Tibial artery (tissue), 4 donors: ENCODE measurements around the gene NOP16.

Source experiments
- DNase-seq, 2 donors: peaks; one replicate each; pipeline ENCODE4 v3.0.0-alpha.2; 2019
- H3K27ac ChIP-seq, 2 donors: fragments of 200-600 bp; sonication (generic) in 1 of 2; 1 replicate in 1 of 2; 2 replicates in 1 of 2; pipeline ENCODE4 v1.5.1; 2018 to 2019; ENCODE audit warnings: mild to moderate bottlenecking in 1 of 2
- H3K27me3 ChIP-seq, 2 donors: fragments of 200-600 bp; sonication (generic) in 1 of 2; one replicate each; pipeline versions ENCODE4 v1.5.1 to v1.6.0; 2016 to 2019
- H3K36me3 ChIP-seq, 3 donors: fragments of 200-600 bp; sonication (generic) in 2 of 3; one replicate each; pipeline ENCODE4 v1.5.1; 2016 to 2019; ENCODE audit warnings: mild to moderate bottlenecking in 2 of 3
- H3K4me1 ChIP-seq, 4 donors: fragments of 200-600 bp; sonication (generic) in 2 of 4; 1 replicate in 3 of 4; 2 replicates in 1 of 4; pipeline ENCODE4 v1.5.1; 2016 to 2019
- H3K4me3 ChIP-seq, 2 donors: fragments of 200-600 bp; sonication (generic) in 1 of 2; 1 replicate in 1 of 2; 2 replicates in 1 of 2; pipeline ENCODE4 v1.5.1; 2018 to 2019; ENCODE audit warnings: mild to moderate bottlenecking in 2 of 2
- H3K9me3 ChIP-seq, 3 donors: fragments of 200-600 bp; sonication (generic) in 1 of 3; one replicate each; pipeline ENCODE4 v1.5.1; 2016 to 2019
- intact Hi-C: fragments of 100-400 bp; cut with DNase I; formaldehyde crosslinking; loops from one replicate; pipeline ENCODE4 v1.15.0; 2023; ENCODE audit warnings: low total_unique reads
- TF ChIP-seq, protein P1 (sequence below), 2 experiments: fragments of 200-600 bp in 1 of 2; fragments of 450-650 bp in 1 of 2; IDR thresholded peaks; one replicate each; pipeline ENCODE4 v1.5.1; 2017 to 2019; ENCODE audit warnings: antibody characterized with exemption in 2 of 2, mild to moderate bottlenecking in 1 of 2, moderate library complexity in 1 of 2

The NOP16 gene, protein sequence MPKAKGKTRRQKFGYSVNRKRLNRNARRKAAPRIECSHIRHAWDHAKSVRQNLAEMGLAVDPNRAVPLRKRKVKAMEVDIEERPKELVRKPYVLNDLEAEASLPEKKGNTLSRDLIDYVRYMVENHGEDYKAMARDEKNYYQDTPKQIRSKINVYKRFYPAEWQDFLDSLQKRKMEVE

DNA sequence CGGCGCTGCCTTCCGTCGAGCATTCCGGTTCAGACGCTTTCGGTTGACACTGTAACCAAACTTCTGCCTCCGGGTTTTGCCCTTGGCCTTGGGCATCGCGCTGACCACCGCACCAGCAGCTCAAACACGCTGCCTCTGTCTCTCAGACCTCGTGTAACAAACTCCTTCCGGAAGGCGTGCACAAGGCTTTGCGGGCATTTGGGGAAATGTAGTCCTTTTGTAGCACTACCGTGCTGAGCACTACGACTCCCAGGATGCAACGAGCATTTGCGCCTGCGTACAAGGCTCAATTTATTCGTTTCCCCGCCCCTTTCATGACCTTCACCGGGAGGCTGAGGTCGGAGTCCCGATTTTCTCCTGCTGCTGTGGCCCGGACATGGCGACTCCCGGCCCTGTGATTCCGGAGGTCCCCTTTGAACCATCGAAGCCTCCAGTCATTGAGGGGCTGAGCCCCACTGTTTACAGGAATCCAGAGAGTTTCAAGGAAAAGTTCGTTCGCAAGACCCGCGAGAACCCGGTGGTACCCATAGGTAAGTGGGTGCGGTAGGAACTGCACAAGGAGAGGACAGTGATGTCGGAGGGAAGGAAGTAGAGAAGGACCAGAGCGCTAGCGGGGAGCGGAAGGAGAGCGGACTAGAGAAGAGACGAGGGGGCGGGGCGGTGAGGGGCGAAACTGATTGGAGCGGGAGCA, at the start of gene NOP16, which contains the start of gene HIGD2A:
Gene NOP16, minus strand, starts transcription at position 155 of the 691 bp plus-strand sequence. Its CDS starts 59 bp downstream, at position 96.
Gene HIGD2A, plus strand, starts transcription at position 308 of the 691 bp plus-strand sequence. Its CDS starts 69 bp downstream, at position 377.
- H3K36me3 ChIP-seq, result peaks cover 11 to 46% (median 39%) of the 10 kb centered on the region in 3 donors
- peak within 1 kb of the TSS; percentile 88 to 92 for H3K27ac ChIP-seq
- no peaks in the 10 kb centered on the region for H3K9me3 ChIP-seq
- TF ChIP-seq, protein P1, sequence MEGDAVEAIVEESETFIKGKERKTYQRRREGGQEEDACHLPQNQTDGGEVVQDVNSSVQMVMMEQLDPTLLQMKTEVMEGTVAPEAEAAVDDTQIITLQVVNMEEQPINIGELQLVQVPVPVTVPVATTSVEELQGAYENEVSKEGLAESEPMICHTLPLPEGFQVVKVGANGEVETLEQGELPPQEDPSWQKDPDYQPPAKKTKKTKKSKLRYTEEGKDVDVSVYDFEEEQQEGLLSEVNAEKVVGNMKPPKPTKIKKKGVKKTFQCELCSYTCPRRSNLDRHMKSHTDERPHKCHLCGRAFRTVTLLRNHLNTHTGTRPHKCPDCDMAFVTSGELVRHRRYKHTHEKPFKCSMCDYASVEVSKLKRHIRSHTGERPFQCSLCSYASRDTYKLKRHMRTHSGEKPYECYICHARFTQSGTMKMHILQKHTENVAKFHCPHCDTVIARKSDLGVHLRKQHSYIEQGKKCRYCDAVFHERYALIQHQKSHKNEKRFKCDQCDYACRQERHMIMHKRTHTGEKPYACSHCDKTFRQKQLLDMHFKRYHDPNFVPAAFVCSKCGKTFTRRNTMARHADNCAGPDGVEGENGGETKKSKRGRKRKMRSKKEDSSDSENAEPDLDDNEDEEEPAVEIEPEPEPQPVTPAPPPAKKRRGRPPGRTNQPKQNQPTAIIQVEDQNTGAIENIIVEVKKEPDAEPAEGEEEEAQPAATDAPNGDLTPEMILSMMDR (IDR thresholded peaks at IDR 0.05), result peak in 1 of 2 experiments; percentile 40
- peak within 1 kb of the TSS; percentile 79 to 80 for H3K4me3 ChIP-seq
- intact Hi-C loops, result no loop called here
- DNase-seq, result peak; percentile 100
- no peaks in the 10 kb centered on the region for H3K27me3 ChIP-seq
- peaks cover 0 to 24% (median 20%) of the 10 kb centered on the region in 4 donors for H3K4me1 ChIP-seq

DNA sequence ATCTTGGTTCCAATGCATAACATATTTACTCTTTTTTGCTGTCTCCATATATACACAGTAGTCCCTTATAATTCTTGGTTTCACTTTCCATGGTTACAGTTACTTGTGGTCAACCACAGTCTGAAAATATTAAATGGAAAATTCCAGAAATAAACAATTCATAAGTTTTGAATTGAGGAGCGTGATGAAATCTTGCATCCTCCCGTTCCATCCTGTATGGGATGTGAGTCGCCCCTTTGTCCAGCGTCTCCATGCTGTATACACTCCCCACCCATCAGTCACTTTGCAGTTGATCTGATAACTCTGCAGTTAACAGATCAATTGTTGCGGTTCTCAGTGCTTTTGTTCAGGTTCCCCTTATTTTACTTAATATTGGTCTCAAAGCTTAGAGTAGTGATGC, 48.3 kb upstream of the NOP16 start:
- no peak overlapping the region for H3K4me3 ChIP-seq
- no peaks in the 10 kb centered on the region for H3K36me3 ChIP-seq
- no peak overlapping the region for H3K27ac ChIP-seq
- no peak for DNase-seq
- H3K4me1 ChIP-seq, result peaks cover 0 to 8% (median 0%) of the 10 kb centered on the region in 4 donors
- H3K27me3 ChIP-seq, result peaks cover 0 to 40% of the 10 kb centered on the region in 2 donors
- intact Hi-C loops, result no loop called here
- TF ChIP-seq, protein P1 (IDR thresholded peaks at IDR 0.05), result no peak
- no peaks in the 10 kb centered on the region for H3K9me3 ChIP-seq

DNA sequence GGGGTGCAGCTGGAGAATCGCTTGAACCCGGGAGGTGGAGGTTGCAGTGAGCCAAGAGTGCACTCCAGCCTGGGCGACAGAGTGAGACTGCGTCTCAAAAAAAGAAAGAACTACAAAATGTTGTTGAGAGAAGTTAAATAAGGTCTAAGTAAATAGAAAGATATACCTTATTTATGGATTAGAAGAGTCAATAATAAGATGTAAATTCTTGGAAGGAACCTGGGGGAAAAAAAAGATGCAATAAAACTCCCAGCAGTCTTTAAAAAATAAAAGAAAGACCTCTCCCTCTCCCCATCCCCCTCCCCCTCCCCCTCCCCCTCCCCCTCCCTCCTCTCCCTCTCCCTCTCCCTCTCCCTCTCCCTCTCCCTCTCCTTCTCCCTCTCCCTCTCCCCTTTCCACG, 44.3 kb upstream of the NOP16 start:
- no peak overlapping the region for H3K4me3 ChIP-seq
- peaks cover 0 to 6% of the 10 kb centered on the region in 2 donors for H3K27me3 ChIP-seq
- no peak overlapping the region for H3K27ac ChIP-seq
- H3K4me1 ChIP-seq, result peaks cover 0 to 8% (median 0%) of the 10 kb centered on the region in 4 donors
- DNase-seq, result no peak
- no peaks in the 10 kb centered on the region for H3K9me3 ChIP-seq
- H3K36me3 ChIP-seq, result no peaks in the 10 kb centered on the region
- intact Hi-C loops, result no loop called here
- TF ChIP-seq, protein P1 (IDR thresholded peaks at IDR 0.05), result no peak

DNA sequence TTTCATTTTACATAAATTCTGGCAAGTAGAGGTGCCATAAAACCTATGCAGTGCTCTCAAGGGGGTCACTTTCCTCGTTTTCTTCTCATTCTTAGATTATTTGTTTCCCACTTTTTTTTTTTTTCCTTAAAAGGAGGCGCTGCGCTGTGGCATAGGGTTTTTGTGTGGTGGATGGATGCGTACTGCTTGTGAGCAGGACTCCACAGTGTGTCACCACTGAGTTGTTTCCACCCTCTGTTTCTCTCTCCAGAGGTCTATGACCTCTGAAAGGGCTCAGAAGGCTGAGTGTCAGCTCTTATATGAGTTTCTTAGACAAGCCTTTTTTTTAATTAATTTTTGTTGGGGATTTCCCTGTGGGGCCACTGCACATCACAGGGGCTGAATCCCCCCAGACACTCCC, 41.6 kb upstream of the NOP16 start:
- intact Hi-C loops, result no loop called here
- Histone ChIP-seq H3K36me3 (no peaks in the 10 kb centered on the region), H3K27me3 (peaks cover 0 to 6% of the 10 kb centered on the region in 2 donors), H3K9me3 (no peaks in the 10 kb centered on the region), H3K4me3 (no peak overlapping the region), H3K27ac (no peak overlapping the region), H3K4me1 (peaks cover 0 to 9% (median 5%) of the 10 kb centered on the region in 4 donors)
- no peak for DNase-seq
- TF ChIP-seq, protein P1 (IDR thresholded peaks at IDR 0.05), result no peak

DNA sequence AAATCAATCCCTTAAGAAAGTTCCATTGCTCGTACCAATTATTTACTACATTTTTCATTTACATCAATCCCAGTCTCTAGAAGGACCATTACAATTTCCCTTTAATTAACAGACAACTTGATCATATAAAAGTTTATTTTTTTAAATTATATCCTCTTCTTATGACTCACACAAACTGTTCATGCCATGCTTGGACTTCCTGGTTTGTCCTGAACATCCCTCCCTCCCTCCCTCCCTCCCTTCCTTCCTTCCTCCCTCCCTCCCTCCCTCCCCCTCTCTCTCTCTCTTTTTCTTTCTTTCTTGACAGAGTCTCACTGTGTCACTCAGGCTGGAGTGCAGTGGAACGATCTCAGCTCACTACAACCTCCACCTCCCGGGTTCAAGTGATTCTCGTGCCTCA, 39.6 kb upstream of the NOP16 start:
- H3K4me3 ChIP-seq, result no peak overlapping the region
- intact Hi-C loops, result no loop called here
- no peaks in the 10 kb centered on the region for H3K36me3 ChIP-seq
- H3K27me3 ChIP-seq, result peaks cover 0 to 6% of the 10 kb centered on the region in 2 donors
- DNase-seq, result no peak
- no peaks in the 10 kb centered on the region for H3K9me3 ChIP-seq
- peaks cover 0 to 26% (median 11%) of the 10 kb centered on the region in 4 donors for H3K4me1 ChIP-seq
- TF ChIP-seq, protein P1 (IDR thresholded peaks at IDR 0.05), result no peak
- H3K27ac ChIP-seq, result no peak overlapping the region
